DND-41 (cell line): ENCODE measurements around the gene CT45A10.
"Not testable (repeated sequence)": the region's sequence is repeated elsewhere in the genome, so short reads cannot be mapped to it uniquely, and the experiment has no call there.

Experiments used
- ATAC-seq: fragments of 200-7000 bp; cut with Tn5 transposase; 3 replicates; pipeline ENCODE4 v1.9.1; 2021; ENCODE audit warnings: low read depth; ENCODE audit not compliant: insufficient read depth
- DNase-seq: peaks from one replicate; pipeline ENCODE4 v3.0.0-alpha.2; 2020
- H2AFZ ChIP-seq: 2 replicates; pipeline ENCODE4 v1.6.0; 2012; ENCODE audit warnings: low read depth, low read length
- H3K27ac ChIP-seq: 2 replicates; pipeline ENCODE4 v1.5.1; 2012; ENCODE audit warnings: low read length, inconsistent platforms
- H3K27me3 ChIP-seq: fragments of 200-600 bp; sonication (generic); 2 replicates; pipeline ENCODE4 v1.6.0; 2012; ENCODE audit warnings: low read length, mild to moderate bottlenecking, inconsistent platforms; ENCODE audit not compliant: insufficient read depth, poor library complexity
- H3K36me3 ChIP-seq: 2 replicates; pipeline ENCODE4 v1.5.1; 2012; ENCODE audit warnings: low read length, inconsistent platforms; ENCODE audit not compliant: insufficient read depth
- H3K4me1 ChIP-seq: 2 replicates; pipeline ENCODE4 v1.5.1; 2012; ENCODE audit warnings: mild to moderate bottlenecking, low read length; ENCODE audit not compliant: insufficient read depth
- H3K4me2 ChIP-seq: 2 replicates; pipeline ENCODE4 v1.6.0; 2012; ENCODE audit warnings: mild to moderate bottlenecking, moderate library complexity, low read length, inconsistent platforms; ENCODE audit not compliant: insufficient read depth
- H3K4me3 ChIP-seq, 2 experiments: fragments of 200-600 bp in 1 of 2; shearing (Covaris generic) in 1 of 2; 2 replicates each; pipeline ENCODE4 v1.5.1; 2012 to 2016; ENCODE audit warnings: inconsistent platforms in 2 of 2, low read length in 2 of 2, mild to moderate bottlenecking in 2 of 2, low read depth in 1 of 2, moderate library complexity in 1 of 2
- H3K79me2 ChIP-seq: 2 replicates; pipeline ENCODE4 v1.6.0; 2012; ENCODE audit warnings: low read length, inconsistent platforms; ENCODE audit not compliant: insufficient read depth
- H3K9ac ChIP-seq: 2 replicates; pipeline ENCODE4 v1.6.0; 2012; ENCODE audit warnings: low read depth, mild to moderate bottlenecking, inconsistent platforms, low read length, moderate library complexity
- H3K9me3 ChIP-seq: 2 replicates; pipeline ENCODE4 v1.5.1; 2012; ENCODE audit warnings: low read length, moderate library complexity, mild to moderate bottlenecking, inconsistent platforms; ENCODE audit not compliant: insufficient read depth, severe bottlenecking
- H4K20me1 ChIP-seq: 2 replicates; pipeline ENCODE4 v1.6.0; 2012; ENCODE audit warnings: low read length; ENCODE audit not compliant: insufficient read depth

Gene CT45A10

DNA sequence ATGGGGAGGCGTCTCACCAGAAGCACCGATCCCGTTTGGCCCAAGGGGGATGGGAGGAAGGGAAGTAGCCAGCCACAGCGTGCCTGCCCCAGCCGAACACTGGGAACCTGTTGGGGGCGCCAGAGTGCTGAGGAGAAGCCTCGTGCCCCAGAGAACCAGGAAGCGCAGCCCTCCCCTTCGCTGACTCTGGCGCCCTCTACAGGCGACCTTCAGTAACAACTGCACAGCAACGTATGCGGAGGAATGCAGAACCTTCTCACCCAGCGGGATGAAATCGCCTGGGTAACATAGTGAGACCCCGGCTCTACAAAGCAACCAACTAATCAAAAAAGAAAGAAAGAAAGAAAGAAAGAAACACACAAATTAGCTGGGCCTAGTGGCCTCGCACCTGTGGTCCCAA, 38.8 kb downstream of the CT45A10 start, which contains the start of gene CT45A8:
Gene CT45A8 (minus strand): TSS at position 101 of the 400 bp plus-strand sequence. CDS start 3,755 bp downstream, outside the sequence.
- not testable (repeated sequence) for H3K36me3 ChIP-seq, H3K4me3 ChIP-seq, H3K4me1 ChIP-seq, H3K9me3 ChIP-seq, ATAC-seq, H4K20me1 ChIP-seq, H3K4me2 ChIP-seq, H3K27me3 ChIP-seq, H3K9ac ChIP-seq, H2AFZ ChIP-seq, H3K27ac ChIP-seq, H3K79me2 ChIP-seq, DNase-seq

DNA sequence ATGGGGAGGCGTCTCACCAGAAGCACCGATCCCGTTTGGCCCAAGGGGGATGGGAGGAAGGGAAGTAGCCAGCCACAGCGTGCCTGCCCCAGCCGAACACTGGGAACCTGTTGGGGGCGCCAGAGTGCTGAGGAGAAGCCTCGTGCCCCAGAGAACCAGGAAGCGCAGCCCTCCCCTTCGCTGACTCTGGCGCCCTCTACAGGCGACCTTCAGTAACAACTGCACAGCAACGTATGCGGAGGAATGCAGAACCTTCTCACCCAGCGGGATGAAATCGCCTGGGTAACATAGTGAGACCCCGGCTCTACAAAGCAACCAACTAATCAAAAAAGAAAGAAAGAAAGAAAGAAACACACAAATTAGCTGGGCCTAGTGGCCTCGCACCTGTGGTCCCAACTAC, 56.1 kb downstream of the CT45A10 start, which contains the start of gene CT45A7:
Gene CT45A7 (minus strand): TSS at position 101 of the 400 bp plus-strand sequence. CDS start 3,747 bp downstream, outside the sequence.
- H4K20me1 ChIP-seq, H3K4me3 ChIP-seq, H3K79me2 ChIP-seq, ATAC-seq, H3K27ac ChIP-seq, H3K36me3 ChIP-seq, H3K4me2 ChIP-seq, H3K9me3 ChIP-seq, H2AFZ ChIP-seq, H3K4me1 ChIP-seq, H3K9ac ChIP-seq, DNase-seq, H3K27me3 ChIP-seq: not testable (repeated sequence)
